Measurements from ENCODE around the gene TXNDC15. TPM values are rescaled to one million over a fixed set of nuclear protein-coding genes. Genes with fewer than 3 reads are reported as not detected.
A peak's percentile ranks its signal among the peaks of the same experiment; 100 is the strongest.
"Not testable (repeated sequence)": the region's sequence is repeated elsewhere in the genome, so short reads cannot be mapped to it uniquely, and the experiment has no call there.

Gene TXNDC15
- total RNA-seq, 1 donor from 2014 or later = 92.3 TPM

DNA sequence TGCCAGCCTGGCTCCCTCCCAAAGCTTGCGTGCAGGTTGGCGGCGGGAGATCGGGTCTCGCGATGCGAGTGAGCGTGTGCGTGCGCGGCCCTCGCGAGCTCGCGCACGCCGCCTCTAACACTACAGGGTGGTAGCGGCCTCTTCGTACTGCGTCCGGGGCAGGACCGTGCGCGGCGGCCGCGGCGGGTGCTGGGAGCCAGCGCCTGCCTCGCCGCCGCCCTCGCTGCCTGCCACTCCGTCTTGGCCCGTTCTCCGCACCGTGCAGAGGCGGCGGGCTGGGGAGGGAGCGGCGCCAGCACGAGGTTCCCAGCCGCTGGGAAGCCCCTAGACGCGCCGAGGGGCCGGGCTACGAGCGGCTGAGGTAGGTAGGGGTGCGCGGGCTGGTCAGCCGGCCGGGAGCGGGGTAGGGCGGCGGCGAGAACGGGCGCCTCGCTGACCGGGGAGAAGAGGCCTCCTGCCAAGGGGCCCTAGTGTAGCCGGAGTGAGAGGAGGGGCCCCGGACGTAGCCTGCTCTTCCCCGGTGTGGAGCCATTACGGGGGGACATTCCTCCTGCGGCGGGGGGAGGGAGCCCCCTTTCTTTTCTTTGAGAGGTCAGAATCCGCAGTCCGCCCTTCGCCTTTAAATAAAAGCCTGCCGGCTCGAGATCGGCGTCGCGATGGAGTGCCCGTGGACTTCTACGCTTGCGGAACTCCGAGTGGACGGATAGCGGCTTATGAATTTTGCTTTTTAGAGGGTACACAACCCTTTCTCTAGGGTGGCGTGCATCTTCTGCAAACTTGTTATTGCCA lies 28.1 kb upstream of the TXNDC15 start, which contains the start of gene C5orf24:
C5orf24 (plus strand) TSS at position 117 of the 789 bp plus-strand sequence. CDS start 8,933 bp downstream, outside the sequence.
- peaks cover 49% of the 10 kb centered on the region for H3K4me1 ChIP-seq
- peak in 1 of 2 donors; percentile 93 for DNase-seq (ENCODE audit: extremely low spot score in 2 of 2)

GRCh38 chr5:134846641-134846960 lies 27.6 kb upstream of the TXNDC15 start:
- peaks cover 0 to 8% of the 10 kb centered on the region in 2 donors for H3K36me3 ChIP-seq
- H3K27me3 ChIP-seq = no peaks in the 10 kb centered on the region
- no peak for DNase-seq (ENCODE audit: extremely low spot score in 2 of 2)
- intact Hi-C loops (cut with DNase I) = loop anchor here (10.0 kb wide), 1 partner anchor 58 kb away; the partner anchor contains the start of gene PCBD2
- H3K27ac ChIP-seq = peak overlapping the region; percentile 94
- peak overlapping the region; percentile 69 to 89 for H3K4me3 ChIP-seq
- peaks cover 53% of the 10 kb centered on the region for H3K4me1 ChIP-seq
- no peaks in the 10 kb centered on the region for H3K9me3 ChIP-seq
- TF ChIP-seq POLR2AphosphoS5 (IDR thresholded peaks at IDR 0.05; ENCODE audit: insufficient read depth in 1 of 2, low read depth in 1 of 2) (no peak), CTCF (IDR thresholded peaks at IDR 0.05) (no peak), POLR2A (IDR thresholded peaks at IDR 0.05) (no peak)

More for the DNA sequence above, 28.1 kb upstream of the TXNDC15 start, which contains the start of gene C5orf24:
- Histone ChIP-seq H3K36me3 (peaks cover 0 to 8% of the 10 kb centered on the region in 2 donors), H3K9me3 (no peaks in the 10 kb centered on the region), H3K4me3 (peak within 1 kb of the TSS; percentile 69 to 89), H3K27ac (peak within 1 kb of the TSS; percentile 94), H3K27me3 (no peaks in the 10 kb centered on the region)
- no peak for TF ChIP-seq CTCF (IDR thresholded peaks at IDR 0.05)
- peak; percentile 69 to 84 for TF ChIP-seq POLR2AphosphoS5 (IDR thresholded peaks at IDR 0.05; ENCODE audit: insufficient read depth in 1 of 2, low read depth in 1 of 2)
- peak in 1 of 2 donors; percentile 92 for TF ChIP-seq POLR2A (IDR thresholded peaks at IDR 0.05)
- intact Hi-C loops (cut with DNase I) = loop anchor here (10.0 kb wide), 1 partner anchor 59 kb away; the partner anchor contains the start of gene PCBD2

- H3K4me1 ChIP-seq = peaks cover 67% of the 10 kb centered on the region
- intact Hi-C loops (cut with DNase I) = loop anchor here (10.0 kb wide), 1 partner anchor 55 kb away; the partner anchor contains the start of gene PCBD2
- peaks cover 0 to 15% of the 10 kb centered on the region in 2 donors for H3K36me3 ChIP-seq
- not testable (repeated sequence) for H3K27me3 ChIP-seq; H3K9me3 ChIP-seq; DNase-seq (ENCODE audit: extremely low spot score in 2 of 2); H3K27ac ChIP-seq; H3K4me3 ChIP-seq
Observed at GRCh38 chr5:134849434-134849933, 24.7 kb upstream of the TXNDC15 start.

GRCh38 chr5:134851307-134851923 lies 22.8 kb upstream of the TXNDC15 start:
- no peak for TF ChIP-seq POLR2AphosphoS5 (IDR thresholded peaks at IDR 0.05; ENCODE audit: insufficient read depth in 1 of 2, low read depth in 1 of 2)
- no peak for TF ChIP-seq POLR2A (IDR thresholded peaks at IDR 0.05)
- TF ChIP-seq CTCF (IDR thresholded peaks at IDR 0.05) = no peak
- Histone ChIP-seq H3K4me1 (peaks cover 62% of the 10 kb centered on the region), H3K27me3 (no peaks in the 10 kb centered on the region), H3K4me3 (no peak overlapping the region), H3K9me3 (no peaks in the 10 kb centered on the region), H3K27ac (no peak overlapping the region), H3K36me3 (peaks cover 0 to 34% of the 10 kb centered on the region in 2 donors)
- no peak for DNase-seq (ENCODE audit: extremely low spot score in 2 of 2)
- intact Hi-C loops (cut with DNase I) = no loop called here

DNA sequence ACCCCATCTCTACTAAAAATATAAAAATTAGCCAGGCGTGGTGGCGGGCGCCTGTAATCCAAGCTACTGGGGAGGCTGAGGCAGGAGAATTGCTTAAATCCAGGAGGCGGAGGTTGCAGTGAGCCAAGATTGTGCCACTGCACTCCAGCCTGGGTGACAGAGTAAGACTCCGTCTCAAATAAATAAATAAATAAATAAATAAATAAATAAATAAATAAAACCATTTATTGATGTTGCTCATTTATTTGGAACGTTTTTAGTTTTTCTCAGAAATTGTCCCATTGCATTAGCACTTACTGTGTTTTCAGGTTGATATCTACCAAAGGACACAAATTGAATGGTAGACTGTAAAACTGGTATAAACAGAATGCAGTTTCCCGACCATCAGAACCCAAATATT lies 17.7 kb upstream of the TXNDC15 start:
- intact Hi-C loops (cut with DNase I); H3K4me3 ChIP-seq; DNase-seq (ENCODE audit: extremely low spot score in 2 of 2); H3K27ac ChIP-seq; H3K27me3 ChIP-seq; H3K9me3 ChIP-seq: not testable (repeated sequence)
- Histone ChIP-seq H3K4me1 (peaks cover 31% of the 10 kb centered on the region), H3K36me3 (peaks cover 0 to 62% of the 10 kb centered on the region in 2 donors)
